ENCODE data around the gene FNIP1.
"Not testable (repeated sequence)": the region's sequence is repeated elsewhere in the genome, so short reads cannot be mapped to it uniquely, and the experiment has no call there.

The FNIP1 gene

DNA sequence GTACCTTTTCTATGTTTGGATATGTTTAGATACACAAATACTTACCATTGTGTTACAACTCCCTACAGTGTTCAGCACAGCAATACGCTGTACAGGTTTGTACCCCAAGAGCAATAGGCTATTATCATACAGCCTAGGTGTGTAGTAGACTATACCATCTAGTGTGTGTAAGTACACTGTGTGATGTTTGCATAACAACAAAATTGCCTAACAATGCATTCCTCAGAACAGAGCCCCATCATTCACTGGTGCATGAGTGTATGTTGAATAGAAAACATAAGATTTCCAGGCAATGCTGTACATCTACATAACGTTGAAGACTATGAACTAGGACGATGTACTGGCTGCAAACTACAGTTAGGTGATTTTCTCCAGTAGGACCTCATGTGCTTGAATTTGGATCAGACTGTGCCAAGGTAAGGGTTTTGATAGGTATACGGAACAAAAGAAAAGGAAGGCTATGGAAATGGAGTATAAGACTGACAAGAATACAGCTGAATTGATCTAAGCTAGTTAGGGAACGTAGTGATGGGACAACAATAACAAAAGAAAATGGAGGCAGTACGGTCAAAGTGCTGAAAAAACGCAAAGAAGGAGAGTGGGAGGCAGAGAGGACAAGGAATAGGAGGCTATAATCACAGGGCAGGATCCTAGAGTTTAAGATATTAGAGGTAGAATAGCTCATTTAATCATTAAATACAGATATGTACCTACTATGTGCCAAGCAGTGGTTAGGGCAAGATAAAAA is 46.9 kb downstream of the FNIP1 start:
- DNase-seq = no peak

DNA sequence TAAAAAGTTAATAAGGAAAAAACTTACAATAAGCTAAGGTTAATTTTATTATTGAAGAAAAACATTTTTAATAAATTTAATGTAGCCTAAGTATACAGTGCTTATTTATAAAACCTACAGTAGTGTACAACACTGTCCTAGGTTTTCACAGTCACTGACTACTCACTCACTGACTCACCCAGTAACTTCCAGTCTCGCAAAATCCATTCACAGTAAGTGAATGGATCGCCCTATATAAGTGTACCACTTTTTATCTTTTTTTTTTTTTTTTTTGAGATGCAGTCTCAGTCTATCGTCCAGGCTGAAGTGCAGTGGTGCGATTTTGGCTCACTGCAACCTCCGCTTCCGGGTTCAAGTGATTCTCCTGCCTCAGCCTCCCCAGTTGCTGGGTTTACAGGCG is 47.7 kb downstream of the FNIP1 start:
- DNase-seq = no peak

DNA sequence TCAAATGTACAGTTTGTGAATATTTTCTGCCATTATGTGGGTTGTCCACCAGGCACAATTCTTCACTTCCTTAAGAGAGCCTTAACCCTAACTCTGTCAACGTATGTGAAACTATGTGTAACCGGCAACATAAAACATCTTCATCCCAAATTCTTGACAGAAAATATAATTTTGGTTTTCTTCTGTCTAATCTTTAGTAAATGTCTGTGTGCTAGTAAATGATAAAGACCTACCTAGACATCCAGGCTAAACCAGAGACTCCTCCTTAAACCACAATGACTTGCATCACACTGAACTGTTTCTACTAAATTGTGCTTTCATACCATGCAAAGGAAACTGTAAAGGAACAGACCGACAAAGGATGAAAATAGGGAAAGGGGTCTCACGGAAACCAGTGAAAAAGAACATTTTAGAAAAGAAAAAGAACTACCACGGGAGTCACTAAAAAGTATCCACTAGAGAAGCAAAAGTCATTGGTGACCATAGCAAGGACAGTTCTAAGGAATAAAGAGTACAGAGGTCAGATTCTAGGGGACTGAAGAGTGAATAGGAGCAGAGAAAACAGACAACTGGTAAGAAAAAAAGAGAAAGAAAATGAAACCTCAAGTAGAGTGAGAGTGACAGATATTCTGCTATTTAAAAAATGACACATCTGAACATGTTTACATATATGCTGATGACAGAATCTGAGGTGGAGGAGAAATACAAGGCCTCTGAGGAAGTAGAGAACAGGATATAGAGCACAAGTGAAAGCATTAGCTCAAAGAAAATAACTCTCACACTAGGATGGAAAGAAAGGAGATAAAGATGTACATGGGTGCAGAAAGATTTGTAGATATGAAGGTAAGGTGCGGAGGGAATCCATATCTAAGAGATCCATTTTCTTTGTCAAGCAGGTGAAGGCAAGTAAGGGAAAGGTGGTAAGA is 49.4 kb downstream of the FNIP1 start:
- no peak for DNase-seq

DNA sequence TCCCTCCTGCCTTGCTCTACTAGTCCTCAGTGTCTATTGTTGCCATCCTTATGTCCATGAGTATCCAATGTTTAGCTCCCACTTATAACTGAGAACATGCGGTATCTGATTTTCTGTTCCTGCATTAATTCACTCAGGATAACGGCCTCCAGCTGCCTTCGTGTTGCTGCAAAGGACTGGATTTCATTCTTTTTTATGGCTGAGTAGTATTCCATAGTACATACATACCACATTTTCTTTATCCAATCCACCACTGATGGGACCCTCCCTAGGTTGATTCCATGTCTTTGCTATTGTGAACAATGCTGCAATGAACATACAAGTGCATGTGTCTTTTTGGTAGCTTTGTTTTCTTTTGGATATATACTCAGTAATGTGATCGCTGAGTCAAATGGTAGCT is 50.4 kb downstream of the FNIP1 start:
- DNase-seq = no peak

DNA sequence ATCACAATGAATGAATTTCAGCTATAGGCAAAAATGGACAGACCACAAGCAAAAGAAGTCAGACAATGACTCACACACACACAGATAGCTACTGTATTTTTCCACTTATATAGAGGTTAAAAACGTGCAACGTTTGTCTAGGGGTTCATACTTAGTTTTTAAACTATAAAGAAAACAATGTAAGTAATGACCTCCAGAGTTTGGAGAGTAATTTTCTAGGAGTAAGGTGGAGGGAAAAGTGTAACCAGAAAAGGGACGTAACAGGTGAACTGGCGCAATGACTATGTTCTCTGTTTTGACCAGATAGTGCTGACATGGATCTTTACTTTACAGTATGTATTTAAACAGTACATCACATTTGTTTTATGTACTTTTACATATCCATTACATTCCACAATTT is 51.1 kb downstream of the FNIP1 start:
- DNase-seq = no peak

DNA sequence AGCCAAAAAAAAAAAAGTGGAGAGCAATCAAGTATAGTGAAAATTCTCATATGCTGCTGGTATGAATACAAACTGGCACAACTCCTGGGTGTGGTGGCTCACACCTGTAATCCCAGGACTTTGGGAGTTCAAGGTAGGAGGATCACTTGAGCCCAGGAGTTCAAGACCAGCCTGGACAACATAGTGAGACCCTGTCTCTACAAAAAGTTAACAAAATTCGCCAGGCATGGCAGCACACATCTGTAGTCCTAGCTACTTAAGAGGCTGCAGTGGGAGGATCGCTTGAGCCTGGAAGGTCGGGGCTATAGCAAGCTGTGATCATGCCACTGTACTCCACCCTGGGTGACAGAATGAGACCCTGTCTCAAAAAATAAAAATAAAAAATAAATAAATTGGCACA is 51.7 kb downstream of the FNIP1 start:
- DNase-seq = no peak

DNA sequence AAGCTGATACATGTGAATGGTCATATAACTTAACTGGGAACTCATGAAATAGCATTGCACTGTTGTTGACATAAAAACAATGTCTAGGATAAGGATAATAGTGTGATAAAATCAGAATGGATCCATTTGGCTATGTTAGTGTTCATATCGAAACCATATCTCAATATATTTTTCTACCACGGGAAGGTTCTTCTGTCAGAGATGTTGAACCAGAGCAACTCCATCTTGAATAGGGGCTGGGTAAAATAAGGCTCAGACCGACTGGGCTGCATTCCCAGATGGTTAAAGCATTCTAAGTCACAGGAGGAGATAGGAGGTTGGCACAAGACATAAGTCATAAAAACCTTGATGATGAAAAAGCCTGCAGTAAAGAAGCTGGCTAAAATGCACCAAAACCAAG is 56.3 kb downstream of the FNIP1 start:
- no peak for DNase-seq

DNA sequence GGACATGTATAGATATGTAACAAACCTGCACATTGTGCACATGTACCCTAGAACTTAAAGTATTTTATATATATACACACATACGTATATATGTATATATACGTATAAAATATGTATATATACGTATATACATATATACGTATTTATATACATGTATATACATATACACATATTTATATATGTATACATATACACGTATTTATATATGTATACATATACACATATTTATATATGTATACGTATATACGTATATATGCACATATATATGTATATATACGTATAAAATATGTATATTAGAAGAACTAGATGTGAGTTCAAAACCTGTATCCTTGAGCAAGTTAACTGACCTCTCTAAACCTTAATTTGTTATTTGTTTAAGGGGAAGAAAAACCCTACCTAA is 61.4 kb downstream of the FNIP1 start:
- DNase-seq = no peak

DNA sequence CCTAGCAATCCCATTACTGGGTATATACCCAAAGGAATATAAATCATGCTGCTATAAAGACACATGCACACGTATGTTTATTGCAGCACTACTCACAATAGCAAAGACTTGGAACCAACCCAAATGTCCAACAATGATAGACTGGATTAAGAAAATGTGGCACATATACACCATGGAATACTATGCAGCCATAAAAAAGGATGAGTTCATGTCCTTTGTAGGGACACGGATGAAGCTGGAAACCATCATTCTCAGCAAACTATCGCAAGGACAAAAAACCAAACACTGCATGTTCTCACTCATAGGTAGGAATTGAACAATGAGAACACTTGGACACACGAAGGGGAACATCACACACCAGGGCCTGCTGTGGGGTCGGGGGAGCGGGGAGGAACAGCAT is 61.9 kb downstream of the FNIP1 start:
- DNase-seq = not testable (repeated sequence)

DNA sequence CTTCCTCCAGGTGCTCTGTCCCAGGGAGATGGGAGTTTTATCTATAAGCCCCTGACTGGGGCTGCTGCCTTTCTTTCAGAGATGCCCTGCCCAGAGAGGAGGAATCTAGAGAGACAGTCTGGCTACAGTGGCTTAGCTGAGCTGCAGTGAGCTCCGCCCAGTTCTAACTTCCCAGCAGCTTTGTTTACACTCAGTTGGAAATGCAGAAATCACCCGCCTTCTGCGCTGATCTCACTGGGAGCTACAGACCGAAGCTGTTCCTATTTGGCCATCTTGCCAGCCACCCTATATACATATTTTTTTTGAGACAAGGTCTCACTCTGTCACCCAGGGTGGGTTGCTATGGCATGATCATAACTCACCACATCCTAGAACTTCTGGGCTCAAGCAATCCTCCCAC is 67.5 kb downstream of the FNIP1 start:
- DNase-seq = not testable (repeated sequence)

DNA sequence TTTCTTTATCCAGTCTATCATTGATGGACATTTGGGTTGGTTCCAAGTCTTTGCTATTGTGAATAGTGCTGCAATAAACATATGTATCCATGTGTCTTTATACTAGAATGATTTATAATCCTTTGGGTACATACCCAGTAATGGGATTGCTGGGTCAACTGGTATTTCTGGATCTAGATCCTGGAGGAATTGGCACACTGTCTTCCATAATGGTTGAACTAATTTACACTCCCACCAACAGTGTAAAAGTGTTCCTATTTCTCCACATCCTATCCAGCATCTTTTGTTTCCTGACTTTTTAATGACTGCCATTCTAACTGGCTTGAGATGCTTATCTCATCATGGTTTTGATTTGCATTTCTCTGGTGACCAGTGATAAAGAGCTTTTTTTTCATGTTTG is 72.7 kb downstream of the FNIP1 start:
- DNase-seq = not testable (repeated sequence)

DNA sequence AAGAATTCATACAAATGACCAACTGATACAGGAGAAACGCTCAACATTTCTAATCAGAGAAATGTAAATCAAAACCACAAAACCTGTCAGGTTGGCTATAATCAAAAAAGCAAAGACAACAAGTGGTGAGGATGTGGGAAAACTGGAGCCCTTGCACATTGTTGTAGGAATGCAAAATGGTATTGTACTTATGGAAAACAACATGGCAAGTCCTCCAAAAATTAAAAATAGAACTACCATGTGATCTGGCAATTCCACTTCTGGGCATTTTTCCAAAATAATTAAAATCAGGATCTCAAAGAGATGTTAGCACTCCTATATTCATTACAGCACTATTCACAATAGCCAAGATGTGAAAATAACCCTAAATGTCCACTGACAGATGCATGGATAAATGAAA is 76.1 kb downstream of the FNIP1 start:
- DNase-seq = no peak

DNA sequence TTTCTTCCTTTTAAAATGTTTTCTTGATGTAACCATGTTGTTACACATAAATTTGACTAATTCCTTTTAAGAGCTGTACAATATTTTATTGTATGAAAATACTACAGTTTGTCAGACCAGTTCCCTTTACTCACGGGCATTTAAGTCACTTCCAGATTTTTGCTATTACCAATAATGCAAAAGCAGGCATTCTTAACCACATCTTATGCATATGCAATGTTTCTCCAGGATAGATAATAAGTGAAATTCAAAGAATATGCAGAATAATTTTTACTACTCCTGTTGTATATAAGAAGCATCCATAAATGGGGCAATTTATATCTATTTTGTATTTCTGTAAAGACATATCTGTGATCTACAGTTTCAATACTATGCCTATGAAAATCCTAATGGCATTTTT is 77.3 kb downstream of the FNIP1 start:
- DNase-seq = no peak

DNA sequence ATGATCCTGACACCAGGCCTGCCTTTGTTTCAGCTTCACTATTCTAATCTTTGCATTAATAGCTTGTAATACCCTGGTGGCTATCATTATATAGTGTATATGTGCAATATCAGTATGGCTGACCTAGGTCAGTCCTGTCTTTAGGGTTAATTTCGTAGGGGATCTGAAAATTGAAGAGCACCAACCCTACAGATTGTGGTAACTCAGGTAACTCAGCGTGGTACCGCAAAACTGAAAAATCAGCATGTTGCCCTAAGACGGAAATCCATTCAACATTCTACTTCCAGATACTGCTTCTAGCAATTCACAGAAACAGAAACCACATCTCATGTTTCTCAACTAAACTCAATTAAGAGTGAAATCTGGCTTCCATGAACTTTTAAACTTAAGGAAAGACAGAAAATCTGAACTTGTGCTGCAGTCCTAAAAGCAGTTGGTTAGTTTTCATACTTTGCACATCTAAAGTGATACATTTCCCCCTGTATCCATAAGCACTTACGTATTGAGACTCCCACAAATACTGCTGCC is 78.3 kb downstream of the FNIP1 start:
- DNase-seq = no peak

DNA sequence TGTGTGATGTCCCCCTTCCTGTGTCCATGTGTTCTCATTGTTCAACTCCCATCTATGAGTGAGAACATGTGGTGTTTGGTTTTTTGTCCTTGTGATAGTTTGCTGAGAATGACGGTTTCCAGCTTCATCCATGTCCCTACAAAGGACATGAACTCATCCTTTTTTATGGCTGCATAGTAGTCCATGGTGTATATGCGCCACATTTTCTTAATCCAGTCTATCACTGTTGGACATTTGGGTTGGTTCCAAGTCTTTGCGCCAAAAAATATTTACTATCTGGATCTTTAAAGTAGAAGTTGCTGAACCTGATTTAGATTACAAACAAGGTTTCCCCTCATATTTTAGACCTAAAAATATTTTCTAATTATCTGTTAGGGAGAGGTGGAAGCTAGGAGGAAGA is 79.7 kb downstream of the FNIP1 start:
- DNase-seq = not testable (repeated sequence)

DNA sequence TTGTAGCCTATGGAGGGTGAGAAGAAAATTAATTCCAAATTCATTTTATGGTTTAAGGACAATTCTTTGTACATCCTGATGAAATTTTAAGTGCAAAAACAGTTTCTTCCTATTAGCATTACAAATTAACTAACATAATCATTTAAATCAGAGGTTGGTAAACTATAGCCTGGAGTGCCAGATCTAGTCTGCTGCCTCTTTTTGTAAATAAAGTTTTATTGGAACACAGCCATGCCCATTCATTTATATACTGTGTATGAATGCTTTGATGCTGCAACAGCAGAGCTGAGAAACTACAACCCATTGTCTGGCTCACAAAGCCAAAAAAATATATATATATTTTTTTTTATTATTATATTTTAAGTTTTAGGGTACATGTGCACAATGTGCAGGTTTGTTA is 80.2 kb downstream of the FNIP1 start:
- no peak for DNase-seq

DNA sequence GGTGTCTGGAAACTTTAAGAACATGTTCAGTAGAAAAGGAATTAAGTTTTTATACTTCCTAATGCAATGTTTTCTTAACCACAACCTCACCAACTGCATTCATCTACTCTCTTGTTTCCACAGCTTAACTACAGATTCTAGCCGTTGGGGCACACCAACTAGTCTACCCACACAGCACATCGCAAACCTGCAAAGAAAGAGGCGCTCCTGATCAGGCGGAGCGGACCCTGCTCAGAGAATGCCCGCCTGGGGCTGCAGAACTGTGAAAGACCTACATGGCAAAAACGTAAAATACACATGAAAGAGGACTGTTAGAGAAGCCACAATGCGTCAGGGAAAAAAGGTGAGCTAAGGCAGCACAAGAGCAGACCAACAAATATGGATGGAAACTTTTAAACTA is 86.4 kb downstream of the FNIP1 start:
- no peak for DNase-seq

DNA sequence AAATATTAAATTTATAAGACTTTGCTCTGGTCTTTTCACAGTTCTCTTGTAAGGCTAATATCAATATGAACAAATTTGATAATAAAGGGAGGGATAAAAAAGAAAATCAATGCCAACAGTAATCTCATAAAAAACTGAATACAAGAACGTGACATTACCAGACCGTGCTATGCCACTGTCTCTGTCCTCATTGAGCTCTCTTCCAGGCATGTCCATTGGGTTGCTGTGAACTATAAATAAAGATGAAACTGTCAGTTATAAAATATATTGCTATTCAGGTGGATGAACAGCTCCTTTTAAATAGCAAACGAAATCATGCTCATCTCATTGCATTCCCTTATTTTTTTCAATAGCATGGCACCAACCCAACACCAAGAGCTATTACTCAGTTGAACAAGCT is 87.8 kb downstream of the FNIP1 start:
- no peak for DNase-seq

DNA sequence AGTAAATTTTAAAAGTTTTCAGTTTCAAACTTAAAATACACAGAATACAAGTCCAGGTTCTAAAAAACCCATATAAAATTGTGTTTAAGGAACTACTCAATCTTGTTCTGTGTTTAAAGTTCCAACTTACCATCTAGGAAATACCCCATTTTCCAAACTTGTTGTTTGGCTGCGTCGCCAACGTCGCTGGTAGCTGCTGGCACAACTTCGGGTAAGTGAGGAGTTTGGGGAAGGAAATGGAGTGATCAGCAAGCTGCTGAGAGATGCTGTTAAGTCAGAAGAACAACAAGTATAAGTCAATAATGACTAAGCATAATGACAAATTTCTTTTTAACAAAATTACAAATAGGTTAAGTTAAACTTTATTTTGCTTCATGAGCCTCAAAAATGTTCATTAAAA is 90.5 kb downstream of the FNIP1 start:
- DNase-seq = no peak

DNA sequence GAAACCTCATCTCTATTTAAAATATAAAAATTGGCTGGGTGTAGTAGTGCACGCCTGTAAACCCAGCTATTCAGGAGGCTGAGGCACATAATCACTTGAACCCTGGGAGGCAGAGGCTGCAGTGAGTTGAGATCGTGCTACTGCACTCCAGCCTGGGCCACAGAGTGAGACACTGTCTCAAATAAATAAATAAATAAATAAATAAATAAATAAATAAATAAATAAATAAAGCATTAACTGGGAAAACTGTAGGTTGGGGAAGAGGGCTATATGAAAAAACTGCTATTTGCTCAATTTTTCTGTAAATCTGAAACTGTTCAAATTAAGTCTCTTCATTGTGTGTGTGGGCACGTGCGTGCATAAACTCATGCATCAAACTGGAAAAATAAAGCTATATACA is 101.9 kb downstream of the FNIP1 start:
- DNase-seq = no peak

DNA sequence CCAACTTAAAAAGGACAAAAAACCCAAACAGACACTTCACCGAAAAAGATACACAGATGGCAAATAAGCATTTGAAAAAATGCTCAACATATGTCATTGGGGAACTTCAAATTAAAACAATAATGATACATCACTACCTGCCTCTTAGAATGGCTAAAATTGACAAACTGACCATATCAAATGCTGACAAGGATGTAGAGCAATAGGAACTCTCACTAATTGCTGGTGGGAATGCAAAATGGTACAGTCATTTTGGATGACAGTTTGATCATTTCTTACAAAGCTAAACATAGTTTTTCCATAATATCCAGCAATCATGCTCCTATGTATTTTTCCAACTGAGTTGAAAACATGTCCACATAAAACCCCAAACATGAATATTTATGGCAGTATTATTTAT is 102.9 kb downstream of the FNIP1 start:
- no peak for DNase-seq

DNA sequence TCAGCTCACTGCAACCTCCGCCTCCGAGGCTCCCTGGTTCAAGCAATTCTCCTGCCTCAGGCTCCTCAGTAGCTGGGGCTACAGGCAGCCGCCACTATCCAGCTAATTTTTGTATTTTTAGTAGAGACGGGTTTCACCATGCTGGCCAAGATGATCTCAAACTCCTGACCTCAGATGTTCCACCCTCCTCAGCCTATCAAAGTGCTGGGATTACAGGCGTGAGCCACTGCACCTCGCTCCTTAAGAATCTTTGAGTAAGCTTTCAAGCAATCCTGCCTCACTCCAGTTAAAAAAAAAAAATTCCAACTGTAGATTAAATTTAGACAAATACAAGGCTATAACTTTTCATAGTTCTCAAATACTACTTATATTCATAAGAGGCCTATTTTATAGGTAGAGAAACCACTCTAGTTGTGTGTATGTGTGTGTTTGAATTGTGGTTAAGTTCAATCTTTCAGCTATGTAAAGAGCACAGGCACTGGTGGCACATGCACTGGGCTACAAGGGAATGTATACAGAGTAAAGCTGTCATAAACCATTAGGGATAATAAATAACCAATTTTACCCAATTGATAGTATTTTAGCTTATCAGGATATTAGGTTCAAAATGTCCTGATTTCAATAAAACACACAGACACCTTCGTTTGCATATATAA is 111.2 kb downstream of the FNIP1 start:
- no peak for DNase-seq

DNA sequence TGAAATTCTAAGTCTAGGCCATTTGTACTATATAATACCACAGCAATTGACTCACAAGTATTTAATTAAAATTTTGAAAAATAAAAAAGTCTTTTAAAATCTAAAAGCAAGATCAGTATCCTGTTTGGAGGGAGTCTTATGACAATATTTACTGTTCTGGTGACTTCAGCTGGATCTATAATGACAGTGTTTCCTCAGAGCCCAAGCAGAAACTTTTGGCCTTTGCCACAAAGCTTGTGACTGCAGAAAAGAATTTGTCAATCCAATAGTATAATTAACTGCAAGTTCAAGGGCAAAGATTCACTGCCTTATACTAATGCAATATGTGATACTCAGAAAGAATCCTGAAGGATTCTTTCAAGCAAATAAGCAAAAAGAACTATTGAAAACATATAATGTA is 112.2 kb downstream of the FNIP1 start:
- no peak for DNase-seq

DNA sequence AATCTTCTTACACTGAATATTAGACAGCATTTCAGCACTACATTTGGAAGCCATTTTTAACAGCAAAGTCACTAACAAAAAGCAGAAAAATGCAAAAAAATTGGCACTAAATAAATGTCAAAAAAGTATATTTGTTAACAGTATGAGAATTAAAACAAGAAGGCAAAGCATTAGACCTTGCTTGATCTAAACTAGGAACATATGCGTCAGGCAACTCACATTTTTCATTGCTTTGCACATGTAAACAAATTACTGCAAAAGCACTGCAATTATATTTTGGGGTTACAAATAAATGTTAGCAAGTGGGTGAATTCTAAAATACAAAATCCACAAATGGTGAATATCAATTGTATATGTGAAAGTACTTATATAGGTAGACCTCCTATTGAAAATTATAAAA is 112.8 kb downstream of the FNIP1 start:
- DNase-seq = no peak

Data from NCI-H524 (cell line).